ENCODE measurements around the gene KLHL35.
"Not testable (repeated sequence)": the region's sequence is repeated elsewhere in the genome, so short reads cannot be mapped to it uniquely, and the experiment has no call there.

Gene KLHL35

GRCh38 chr11:75384438-75385080 lies 48.4 kb downstream of the KLHL35 start:
- DNase-seq: peak; percentile 82
- Mint-ChIP-seq H3K27ac (no peak overlapping the region), H3K4me3 (peak overlapping the region; percentile 26), H3K9me3 (no peaks in the 10 kb centered on the region), H3K27me3 (no peaks in the 10 kb centered on the region), H3K36me3 (ENCODE audit: low read depth) (no peaks in the 10 kb centered on the region), H3K4me1 (peaks cover 17% of the 10 kb centered on the region)
- ATAC-seq: peak; percentile 82

GRCh38 chr11:75383246-75383645 lies 49.8 kb downstream of the KLHL35 start:
- no peak overlapping the region for H3K4me3 Mint-ChIP-seq
- H3K36me3 Mint-ChIP-seq (ENCODE audit: low read depth): no peaks in the 10 kb centered on the region
- H3K27ac Mint-ChIP-seq: no peak overlapping the region
- H3K9me3 Mint-ChIP-seq: no peaks in the 10 kb centered on the region
- H3K27me3 Mint-ChIP-seq: no peaks in the 10 kb centered on the region
- peaks cover 17% of the 10 kb centered on the region for H3K4me1 Mint-ChIP-seq
- DNase-seq (no peak), ATAC-seq (no peak)

DNA sequence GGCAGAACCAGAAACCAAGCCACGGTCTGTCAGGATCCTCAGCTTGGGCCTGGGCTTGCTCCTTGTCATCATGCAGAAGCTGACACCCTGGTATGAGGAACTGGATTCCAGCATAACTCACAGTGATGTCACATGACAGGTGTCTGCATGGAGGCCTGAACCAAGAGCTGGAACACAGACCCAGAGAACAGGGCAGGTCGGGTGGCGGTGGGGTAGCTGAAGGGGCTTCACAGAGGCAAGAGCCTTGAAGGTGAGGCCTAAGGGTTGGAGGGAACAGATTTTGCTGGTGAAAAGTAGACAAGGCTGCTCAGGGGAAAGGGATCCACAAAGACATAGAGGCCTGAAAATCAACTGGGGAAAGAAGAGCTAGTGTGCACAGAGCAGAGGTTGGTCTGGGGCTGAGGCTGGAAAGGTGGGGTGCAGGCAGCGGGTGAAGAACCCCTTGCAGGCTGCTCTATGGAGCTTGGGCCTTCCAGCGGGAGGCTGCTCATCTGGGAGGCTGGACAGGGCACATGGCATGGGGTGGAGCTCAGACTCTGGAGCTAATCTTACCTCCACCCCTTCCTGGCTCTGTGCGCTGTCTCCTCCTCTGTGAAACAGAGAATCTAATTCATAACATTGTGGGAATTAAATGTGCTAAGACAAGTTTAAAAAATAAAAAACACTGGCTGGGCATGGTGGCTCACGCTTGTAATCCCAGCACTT lies 52.1 kb downstream of the KLHL35 start:
- peaks cover 17% of the 10 kb centered on the region for H3K4me1 Mint-ChIP-seq
- no peaks in the 10 kb centered on the region for H3K9me3 Mint-ChIP-seq
- H3K36me3 Mint-ChIP-seq (ENCODE audit: low read depth): no peaks in the 10 kb centered on the region
- no peak for ATAC-seq
- no peak overlapping the region for H3K4me3 Mint-ChIP-seq
- H3K27me3 Mint-ChIP-seq: no peaks in the 10 kb centered on the region
- no peak for DNase-seq
- no peak overlapping the region for H3K27ac Mint-ChIP-seq

DNA sequence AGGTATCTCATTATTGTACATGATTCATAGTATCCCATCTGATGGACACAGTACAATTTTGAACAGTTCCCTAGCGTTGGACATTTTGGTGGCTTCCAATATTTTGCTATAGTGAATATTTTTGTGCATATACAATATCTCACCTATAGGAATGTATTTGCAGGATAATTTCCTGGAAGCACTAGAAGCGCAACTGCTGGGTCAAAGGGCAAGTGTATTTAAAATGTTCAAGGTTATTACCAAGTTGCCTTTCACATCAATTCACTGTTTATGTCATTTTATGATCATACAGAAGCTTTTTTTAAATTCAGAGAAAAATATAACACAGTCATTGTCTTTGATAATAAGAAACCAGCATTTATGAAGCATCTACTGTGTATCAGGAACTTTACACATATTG lies 52.8 kb downstream of the KLHL35 start:
- no peaks in the 10 kb centered on the region for H3K9me3 Mint-ChIP-seq

DNA sequence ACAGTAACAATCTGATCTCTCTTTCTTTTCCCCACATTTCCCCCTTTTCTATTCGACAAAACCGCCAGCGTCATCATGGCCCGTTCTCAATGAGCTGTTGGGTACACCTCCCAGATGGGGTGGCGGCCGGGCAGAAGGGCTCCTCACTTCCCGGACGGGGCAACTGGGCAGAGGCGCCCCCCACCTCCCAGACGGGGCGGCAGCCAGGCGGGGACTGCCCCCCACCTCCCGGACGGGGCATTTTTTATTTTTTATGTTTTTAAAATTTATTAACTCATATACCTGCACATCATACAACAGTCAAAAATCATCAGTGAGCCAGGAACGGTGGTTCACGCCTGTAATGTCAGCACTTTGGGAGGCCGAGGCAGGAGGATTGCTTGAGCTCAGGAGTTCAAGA lies 54.2 kb downstream of the KLHL35 start:
- not testable (repeated sequence) for H3K4me1 Mint-ChIP-seq, H3K9me3 Mint-ChIP-seq, H3K4me3 Mint-ChIP-seq

More for the DNA sequence above, 52.8 kb downstream of the KLHL35 start:
- H3K36me3 Mint-ChIP-seq (ENCODE audit: low read depth): no peaks in the 10 kb centered on the region
- peaks cover 17% of the 10 kb centered on the region for H3K4me1 Mint-ChIP-seq
- DNase-seq (no peak), ATAC-seq (no peak)
- H3K27me3 Mint-ChIP-seq: no peaks in the 10 kb centered on the region
- no peak overlapping the region for H3K4me3 Mint-ChIP-seq
- no peak overlapping the region for H3K27ac Mint-ChIP-seq

DNA sequence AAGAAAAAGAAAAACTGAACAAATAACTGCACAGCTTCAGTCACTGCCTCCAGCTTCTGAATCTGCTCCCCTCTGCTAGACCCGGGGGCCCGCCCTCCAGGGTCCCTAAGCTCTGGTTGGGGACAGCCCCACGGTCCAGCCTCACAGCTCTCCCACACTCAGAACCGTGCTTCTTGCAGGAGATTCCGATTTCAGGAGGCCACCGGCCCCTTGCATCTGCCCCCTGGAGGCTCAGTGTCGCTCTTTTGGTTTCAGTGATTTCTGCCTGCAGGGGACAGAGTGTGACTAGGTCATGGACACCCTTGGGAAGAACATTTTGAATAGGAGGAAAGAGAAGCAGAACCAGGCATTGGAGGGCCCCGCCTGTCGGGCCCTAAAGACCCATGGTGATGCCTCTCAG lies 56.8 kb downstream of the KLHL35 start:
- no peaks in the 10 kb centered on the region for H3K4me1 Mint-ChIP-seq
- H3K27me3 Mint-ChIP-seq: no peaks in the 10 kb centered on the region
- H3K36me3 Mint-ChIP-seq (ENCODE audit: low read depth): no peaks in the 10 kb centered on the region
- DNase-seq (no peak), ATAC-seq (no peak)
- no peak overlapping the region for H3K27ac Mint-ChIP-seq
- no peaks in the 10 kb centered on the region for H3K9me3 Mint-ChIP-seq
- H3K4me3 Mint-ChIP-seq: no peak overlapping the region

More for the DNA sequence above, 54.2 kb downstream of the KLHL35 start:
- ATAC-seq; H3K27me3 Mint-ChIP-seq; DNase-seq; H3K27ac Mint-ChIP-seq; H3K36me3 Mint-ChIP-seq (ENCODE audit: low read depth): not testable (repeated sequence)

DNA sequence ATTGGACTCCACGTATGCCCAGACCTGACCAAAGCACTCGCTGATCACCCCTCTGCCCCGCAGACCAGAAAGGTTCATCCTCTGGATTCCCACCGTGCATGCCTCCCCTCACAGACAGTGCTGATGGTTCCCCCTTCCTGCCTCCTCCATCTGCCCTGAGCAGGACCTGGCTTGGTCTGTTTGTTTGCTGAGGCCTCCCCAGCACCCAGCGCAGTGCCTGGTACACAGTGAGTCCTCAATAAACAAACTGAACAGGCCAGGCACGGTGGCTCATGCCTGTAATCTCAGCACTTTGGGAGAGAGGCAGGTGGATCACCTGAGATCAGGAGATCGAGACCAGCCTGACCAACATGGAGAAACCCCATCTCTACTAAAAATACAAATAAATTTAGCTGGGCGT lies 57.4 kb downstream of the KLHL35 start:
- no peak overlapping the region for H3K4me3 Mint-ChIP-seq
- DNase-seq (no peak), ATAC-seq (no peak)
- no peak overlapping the region for H3K27ac Mint-ChIP-seq
- no peaks in the 10 kb centered on the region for H3K27me3 Mint-ChIP-seq
- H3K4me1 Mint-ChIP-seq: no peaks in the 10 kb centered on the region
- H3K9me3 Mint-ChIP-seq: no peaks in the 10 kb centered on the region
- no peaks in the 10 kb centered on the region for H3K36me3 Mint-ChIP-seq (ENCODE audit: low read depth)

GRCh38 chr11:75374646-75375045 lies 58.4 kb downstream of the KLHL35 start:
- no peaks in the 10 kb centered on the region for H3K9me3 Mint-ChIP-seq
- H3K4me1 Mint-ChIP-seq: peaks cover 5% of the 10 kb centered on the region
- H3K27me3 Mint-ChIP-seq: no peaks in the 10 kb centered on the region
- no peak for DNase-seq
- H3K36me3 Mint-ChIP-seq (ENCODE audit: low read depth): no peaks in the 10 kb centered on the region
- no peak overlapping the region for H3K4me3 Mint-ChIP-seq
- ATAC-seq: no peak
- H3K27ac Mint-ChIP-seq: no peak overlapping the region

DNA sequence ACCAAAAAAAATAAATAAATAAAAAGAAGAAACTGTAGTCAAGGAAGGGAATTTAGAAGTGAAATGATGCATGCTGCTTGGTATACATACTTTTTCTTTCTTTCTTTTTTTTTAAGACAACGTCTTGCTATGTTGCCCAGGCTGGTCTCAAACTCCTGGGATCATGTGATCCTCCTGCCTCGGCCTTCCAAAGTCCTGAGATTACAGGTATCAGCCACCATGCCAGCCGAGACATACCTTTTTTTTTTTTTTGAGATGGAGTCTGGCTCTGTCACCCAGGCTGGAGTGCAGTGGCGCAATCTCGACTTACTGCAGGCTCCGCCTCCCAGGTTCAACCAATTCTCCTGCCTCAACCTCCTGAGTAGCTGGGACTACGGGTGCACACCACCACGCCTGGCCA lies 59.8 kb downstream of the KLHL35 start:
- DNase-seq (no peak), ATAC-seq (no peak)
- no peak overlapping the region for H3K4me3 Mint-ChIP-seq
- H3K4me1 Mint-ChIP-seq: peaks cover 15% of the 10 kb centered on the region
- H3K27me3 Mint-ChIP-seq: no peaks in the 10 kb centered on the region
- H3K36me3 Mint-ChIP-seq (ENCODE audit: low read depth): no peaks in the 10 kb centered on the region
- H3K27ac Mint-ChIP-seq: no peak overlapping the region
- no peaks in the 10 kb centered on the region for H3K9me3 Mint-ChIP-seq

All from activated naive CD8-positive, alpha-beta T cell treated with anti-CD3 and anti-CD28 coated beads, Interleukin-2, amount 50 U/mL, for 24 hours (primary cell).